GM15510 (cell line): Measurements from ENCODE around the gene VIPR2.

Experiments used
- POLR2A ChIP-seq: IDR thresholded peaks from 3 replicates; pipeline ENCODE4 v1.6.1; 2011; ENCODE audit warnings: borderline replicate concordance; ENCODE audit not compliant: insufficient read length; ENCODE audit errors: extremely low read depth

The VIPR2 gene

DNA sequence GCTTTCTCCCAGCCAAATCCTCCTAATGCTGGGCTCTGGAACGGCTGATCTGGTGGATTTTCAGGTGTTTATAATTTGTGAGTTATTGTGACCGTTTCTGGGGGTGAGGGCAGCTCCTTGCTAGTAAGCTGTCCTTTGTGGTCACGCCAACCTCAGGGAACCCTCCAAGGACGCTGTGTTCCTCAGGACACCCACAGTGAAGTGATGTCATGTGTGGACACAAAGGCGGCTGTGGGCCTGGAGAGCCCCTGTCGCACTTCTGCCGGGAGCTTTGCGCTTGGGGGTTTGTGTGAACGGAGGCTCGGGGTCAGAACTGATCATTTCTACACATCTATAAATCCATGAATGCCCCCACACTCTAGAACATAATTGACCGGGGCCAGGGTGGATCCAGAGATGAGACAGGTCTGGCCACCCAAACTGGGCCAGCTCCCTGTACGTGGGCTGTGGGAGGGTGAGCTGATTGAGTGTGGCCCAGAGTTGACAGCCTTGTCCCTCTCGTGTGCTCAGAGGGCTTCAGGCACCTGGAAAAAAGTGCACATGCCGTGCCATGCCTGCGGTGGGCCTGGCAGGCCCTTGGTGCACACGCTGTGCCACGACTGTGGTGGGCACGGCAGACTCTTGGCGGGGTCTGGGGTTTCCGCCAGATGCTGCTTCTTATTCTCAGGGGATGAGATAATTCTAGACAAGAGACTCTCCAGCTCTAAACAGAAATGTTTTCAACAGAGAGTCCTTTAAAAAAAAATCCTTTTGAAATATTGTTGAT is 130.2 kb downstream of the VIPR2 start:
- no peak for TF ChIP-seq POLR2A

GRCh38 chr7:159013825-159014289 is 130.8 kb downstream of the VIPR2 start:
- TF ChIP-seq POLR2A = no peak

- no peak for TF ChIP-seq POLR2A
Measured at GRCh38 chr7:159013181-159013690, 131.4 kb downstream of the VIPR2 start.

DNA sequence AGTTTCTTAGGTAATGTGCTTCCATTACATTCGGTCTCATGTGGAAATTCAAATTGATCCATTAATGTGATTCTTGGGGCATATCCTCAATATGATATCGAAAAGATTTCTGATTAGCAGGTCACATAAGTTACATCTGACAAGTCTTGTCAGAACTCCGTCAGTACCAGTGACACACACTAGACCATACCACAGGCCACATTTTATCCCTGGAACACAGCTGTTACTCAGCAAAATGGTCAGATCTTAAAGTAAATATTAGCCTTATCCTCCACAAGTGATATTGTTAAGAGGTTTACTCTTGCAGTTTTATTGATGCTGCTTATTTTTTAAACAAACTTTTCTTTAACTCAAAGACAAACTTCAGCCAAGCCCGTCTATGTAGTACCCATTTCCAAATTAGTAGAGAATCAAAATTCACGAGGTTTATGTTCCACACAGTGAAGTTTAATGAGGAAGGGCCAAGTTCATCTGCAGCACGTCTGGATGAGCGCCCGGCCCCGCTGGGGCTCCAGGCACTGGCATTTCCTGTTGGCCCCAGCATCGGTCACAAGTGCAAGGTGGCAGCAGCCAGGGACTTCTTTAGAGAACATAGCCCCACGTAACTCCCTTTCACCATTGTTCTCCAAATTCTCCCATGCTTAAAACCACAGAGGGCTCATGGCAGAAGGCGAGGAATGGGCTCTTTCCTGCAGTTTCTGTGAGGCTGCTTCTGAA is 132.2 kb downstream of the VIPR2 start:
- no peak for TF ChIP-seq POLR2A

GRCh38 chr7:159011722-159012022 is 133.0 kb downstream of the VIPR2 start:
- no peak for TF ChIP-seq POLR2A

DNA sequence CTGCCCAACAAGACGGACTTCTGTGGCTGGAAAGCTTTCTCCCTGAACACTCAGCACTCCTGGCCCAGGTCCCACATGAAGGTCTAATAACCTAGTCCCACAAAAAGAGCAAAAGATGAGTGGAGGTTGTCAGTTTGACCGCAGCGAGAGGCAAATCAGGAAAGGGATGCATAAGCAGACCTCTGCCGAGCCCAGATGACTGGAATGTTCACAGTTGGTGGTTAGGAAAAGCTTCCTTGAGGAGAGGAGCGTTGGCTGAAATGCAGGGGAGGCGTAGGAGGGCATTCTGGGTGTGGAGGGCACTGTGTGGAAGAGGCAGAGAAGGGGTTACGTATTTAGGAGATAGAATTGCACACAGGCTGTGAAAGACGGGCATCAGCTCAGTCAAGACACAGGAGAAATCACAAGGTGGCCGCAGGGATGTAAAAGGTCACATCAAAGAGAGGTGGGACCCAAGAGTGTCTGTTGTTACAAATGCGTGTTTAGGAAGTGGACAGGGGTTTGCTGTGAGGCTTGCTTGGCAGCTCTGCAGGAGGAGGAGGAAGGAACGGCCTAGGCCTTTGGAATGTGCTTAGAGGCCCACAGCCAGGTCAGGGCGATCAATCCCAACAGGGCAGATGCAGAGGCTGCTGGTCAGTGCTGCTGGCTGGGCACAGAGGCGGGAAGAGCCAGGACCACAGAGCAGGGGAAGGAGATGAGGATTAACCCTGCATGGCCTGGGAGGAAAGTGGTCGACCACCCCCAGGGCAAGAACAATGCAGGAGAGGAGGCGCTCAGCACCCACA is 133.5 kb downstream of the VIPR2 start:
- no peak for TF ChIP-seq POLR2A

DNA sequence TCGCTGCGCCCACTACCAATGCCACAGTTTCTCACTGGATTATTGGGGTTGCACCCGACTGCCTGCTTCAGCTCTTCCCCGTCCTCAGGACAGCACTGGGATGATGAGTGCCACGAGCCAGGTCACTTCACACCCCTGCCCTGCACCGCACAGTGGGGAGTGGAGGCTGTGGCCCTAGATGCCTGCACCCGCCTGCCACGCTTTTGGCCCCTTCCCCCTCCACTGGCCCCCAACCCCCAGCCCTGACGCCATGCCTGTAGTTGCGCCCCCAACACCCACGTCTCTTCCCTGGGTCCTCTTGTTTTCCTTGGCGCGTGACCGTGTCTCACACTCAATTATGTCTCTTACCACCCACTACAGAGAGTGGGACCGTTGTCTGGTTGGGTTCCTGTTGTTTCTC is 134.3 kb downstream of the VIPR2 start:
- no peak for TF ChIP-seq POLR2A

DNA sequence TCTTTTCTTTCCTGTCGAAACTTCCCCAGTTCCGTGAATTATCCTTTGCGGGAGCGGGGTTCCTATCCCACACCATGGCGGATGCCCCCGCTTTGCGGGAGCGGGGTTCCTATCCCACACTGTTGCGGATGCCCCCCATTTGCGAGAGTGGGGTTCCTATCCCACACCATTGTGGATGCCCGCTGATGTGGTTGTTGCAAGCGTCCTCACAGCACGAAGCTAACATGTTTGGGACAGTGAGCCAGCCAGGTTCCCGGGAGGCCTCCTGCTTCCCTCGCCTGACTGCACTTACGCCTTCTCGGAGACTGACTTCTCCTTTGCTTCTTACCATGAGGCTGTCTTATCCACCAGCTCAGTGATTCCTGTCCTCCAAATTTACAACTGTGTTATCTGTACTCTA is 134.7 kb downstream of the VIPR2 start:
- no peak for TF ChIP-seq POLR2A

DNA sequence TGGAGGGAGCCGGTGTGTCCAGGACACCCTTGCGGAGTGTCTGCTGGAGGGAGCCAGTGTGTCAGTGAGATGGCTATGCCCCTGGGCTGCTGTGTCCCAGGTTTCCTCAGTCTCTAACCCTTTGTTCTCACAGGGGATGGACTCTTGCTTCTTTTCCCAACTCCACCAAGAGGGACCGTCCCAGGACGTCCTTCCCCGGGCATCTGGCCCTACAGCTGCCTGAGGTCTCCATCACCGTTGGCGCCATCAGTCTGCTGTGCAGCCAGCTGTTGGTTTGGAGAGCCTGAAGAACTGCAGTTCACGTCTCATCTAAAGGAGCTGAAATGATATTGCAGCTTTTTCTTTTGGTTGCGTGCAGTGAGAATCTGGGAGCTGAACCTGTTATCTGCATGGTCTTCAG is 136.2 kb downstream of the VIPR2 start:
- no peak for TF ChIP-seq POLR2A

DNA sequence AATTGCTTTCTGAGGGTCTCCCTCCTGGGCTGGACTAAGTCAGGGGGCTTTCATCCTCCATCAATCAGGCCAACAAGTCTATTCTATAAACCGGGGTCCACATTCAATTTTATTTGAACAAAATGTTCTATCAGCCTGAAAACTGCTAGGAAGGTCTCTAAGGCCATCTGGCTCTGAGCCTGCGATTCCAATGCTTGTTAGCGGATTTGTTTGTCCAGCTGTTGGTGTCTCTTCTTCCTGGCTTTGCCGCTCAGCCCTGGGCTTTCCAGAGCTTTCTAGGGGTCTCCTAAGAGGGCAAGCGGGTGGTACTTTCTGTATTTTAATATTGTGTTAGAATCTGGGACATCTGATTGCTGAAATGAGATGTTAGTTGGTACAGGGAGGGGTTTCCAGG is 136.7 kb downstream of the VIPR2 start:
- TF ChIP-seq POLR2A = no peak

GRCh38 chr7:159007364-159007995 is 137.2 kb downstream of the VIPR2 start:
- no peak for TF ChIP-seq POLR2A

DNA sequence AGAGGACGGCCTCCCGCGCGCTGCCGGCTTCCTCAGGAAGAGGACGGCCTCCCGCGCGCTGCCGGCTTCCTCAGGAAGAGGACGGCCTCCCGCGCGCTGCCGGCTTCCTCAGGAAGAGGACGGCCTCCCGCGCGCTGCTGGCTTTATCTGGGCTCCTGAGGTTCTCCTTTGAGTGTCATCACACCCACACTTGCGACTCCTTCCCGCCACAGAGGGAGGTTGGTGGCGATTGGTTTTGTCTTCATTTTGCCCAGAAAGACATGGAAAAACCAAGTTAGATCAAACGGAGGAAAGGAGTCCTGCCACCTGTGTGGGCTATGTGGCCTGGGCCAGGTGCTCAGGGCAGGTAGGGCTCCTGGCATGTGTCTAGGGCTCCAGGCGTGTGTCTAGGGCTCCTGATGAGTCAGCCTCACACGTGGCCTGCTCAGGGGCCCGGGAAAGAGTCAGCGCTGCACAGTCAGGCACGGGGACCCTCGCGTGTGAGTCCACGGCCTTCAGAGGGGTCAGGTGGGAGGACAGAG is 138.0 kb downstream of the VIPR2 start:
- no peak for TF ChIP-seq POLR2A

DNA sequence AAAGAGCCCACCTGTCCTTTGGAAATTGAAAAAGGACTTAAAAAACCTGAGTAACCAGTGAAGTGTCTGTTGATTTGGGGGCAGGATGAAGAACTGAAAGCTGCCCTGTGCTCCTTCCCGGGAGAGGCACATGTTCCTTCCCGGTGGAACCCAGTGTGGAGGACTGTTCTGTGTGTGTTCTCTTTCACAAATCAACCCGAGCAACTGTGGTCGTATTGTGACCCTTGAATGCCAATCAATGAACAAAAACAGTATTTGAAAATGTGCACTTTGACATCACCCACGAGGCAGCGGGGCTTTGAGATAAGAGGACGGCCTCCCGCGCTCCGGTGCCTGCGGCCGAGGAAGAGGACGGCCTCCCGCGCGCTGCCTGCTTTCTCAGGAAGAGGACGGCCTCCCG is 139.0 kb downstream of the VIPR2 start:
- no peak for TF ChIP-seq POLR2A

GRCh38 chr7:159004411-159004810 is 140.3 kb downstream of the VIPR2 start:
- no peak for TF ChIP-seq POLR2A
